ENCODE data around the gene GRWD1. TPM values are rescaled to one million over a fixed set of nuclear protein-coding genes. Genes with fewer than 3 reads are reported as not detected.
A peak's percentile ranks its signal among the peaks of the same experiment; 100 is the strongest.

GRWD1 gene
- total RNA-seq, 4 donors from 2014 or later: 15.1 to 33.1 (median 29.7) TPM

DNA sequence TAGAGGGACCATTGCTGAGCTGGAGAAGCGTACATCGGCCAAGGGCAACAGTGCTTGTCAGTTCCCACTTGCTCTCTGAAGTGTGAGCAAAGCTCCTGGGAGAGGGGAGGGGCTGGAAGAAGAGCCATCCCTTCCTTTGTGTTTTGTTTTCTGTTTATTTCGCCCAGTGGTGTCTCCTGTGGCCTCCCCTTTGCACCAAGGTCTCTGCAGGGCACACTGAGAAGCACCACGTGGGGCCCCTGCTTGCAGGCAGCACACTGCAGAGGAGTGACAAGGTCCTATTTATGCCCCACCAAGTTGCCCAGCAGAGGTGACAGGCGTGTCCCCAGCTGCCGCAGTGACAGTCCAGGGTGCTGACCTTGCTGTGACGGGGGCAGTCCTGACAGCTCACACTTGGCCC lies 28.4 kb upstream of the GRWD1 start:
- DNase-seq (ENCODE audit: low spot score in 2 of 2): no peak
- Histone ChIP-seq H3K27ac (no peak overlapping the region), H3K4me3 (no peak overlapping the region), H3K27me3 (peaks cover 0 to 46% of the 10 kb centered on the region in 2 donors), H3K36me3 (no peaks in the 10 kb centered on the region), H3K9me3 (no peaks in the 10 kb centered on the region), H3K4me1 (peaks cover 0 to 17% (median 2%) of the 10 kb centered on the region in 4 donors)
- no peak for TF ChIP-seq EP300 (IDR thresholded peaks at IDR 0.05)
- no peak for TF ChIP-seq POLR2A (IDR thresholded peaks at IDR 0.05)
- TF ChIP-seq, protein P1, sequence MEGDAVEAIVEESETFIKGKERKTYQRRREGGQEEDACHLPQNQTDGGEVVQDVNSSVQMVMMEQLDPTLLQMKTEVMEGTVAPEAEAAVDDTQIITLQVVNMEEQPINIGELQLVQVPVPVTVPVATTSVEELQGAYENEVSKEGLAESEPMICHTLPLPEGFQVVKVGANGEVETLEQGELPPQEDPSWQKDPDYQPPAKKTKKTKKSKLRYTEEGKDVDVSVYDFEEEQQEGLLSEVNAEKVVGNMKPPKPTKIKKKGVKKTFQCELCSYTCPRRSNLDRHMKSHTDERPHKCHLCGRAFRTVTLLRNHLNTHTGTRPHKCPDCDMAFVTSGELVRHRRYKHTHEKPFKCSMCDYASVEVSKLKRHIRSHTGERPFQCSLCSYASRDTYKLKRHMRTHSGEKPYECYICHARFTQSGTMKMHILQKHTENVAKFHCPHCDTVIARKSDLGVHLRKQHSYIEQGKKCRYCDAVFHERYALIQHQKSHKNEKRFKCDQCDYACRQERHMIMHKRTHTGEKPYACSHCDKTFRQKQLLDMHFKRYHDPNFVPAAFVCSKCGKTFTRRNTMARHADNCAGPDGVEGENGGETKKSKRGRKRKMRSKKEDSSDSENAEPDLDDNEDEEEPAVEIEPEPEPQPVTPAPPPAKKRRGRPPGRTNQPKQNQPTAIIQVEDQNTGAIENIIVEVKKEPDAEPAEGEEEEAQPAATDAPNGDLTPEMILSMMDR (IDR thresholded peaks at IDR 0.05): no peak
- WGBS, 2 donors: 64 to 68% methylated on average over 7 of the region's 7 CpGs

DNA sequence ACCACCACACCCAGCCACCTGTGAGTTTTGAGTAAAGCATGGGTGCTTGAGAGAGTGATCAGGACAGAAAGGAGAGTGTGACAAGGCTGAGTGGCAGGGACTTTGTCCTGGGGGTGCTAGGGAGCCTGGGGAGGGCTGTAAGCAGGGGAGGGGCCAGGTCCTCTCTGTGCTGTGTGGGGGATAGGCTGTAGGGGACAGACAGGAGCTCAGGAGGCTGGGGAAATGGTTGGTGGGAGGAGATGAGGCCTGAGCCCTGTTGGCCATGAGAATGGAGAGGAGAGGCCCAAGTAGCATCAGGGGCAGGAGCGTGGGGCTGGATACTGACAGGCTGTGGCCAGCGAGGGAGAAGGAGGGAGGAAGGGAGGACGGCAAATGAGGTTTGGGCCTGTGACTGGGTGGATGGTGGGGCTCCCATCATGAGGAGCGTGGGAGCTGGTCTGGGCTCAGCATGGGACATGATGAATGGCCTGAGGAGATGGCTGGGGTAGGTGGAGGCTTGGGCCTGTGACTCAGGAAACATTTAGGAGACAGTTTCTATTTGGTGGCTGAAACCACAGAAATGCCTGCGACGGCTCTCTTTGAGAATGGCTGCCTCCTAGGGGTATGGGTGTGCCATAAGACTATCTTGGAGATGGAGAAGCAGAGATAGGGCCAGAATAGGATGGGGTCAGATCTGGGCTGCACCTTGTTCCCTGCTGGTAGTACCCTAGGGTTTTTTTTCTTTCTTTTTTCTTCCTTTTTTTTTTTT lies 27.3 kb upstream of the GRWD1 start:
- H3K9me3 ChIP-seq: no peaks in the 10 kb centered on the region
- H3K4me1 ChIP-seq: peaks cover 0 to 17% (median 2%) of the 10 kb centered on the region in 4 donors
- no peak overlapping the region for H3K4me3 ChIP-seq
- no peaks in the 10 kb centered on the region for H3K36me3 ChIP-seq
- no peak for DNase-seq (ENCODE audit: low spot score in 2 of 2)
- TF ChIP-seq, protein P1 (IDR thresholded peaks at IDR 0.05): no peak
- no peak for TF ChIP-seq EP300 (IDR thresholded peaks at IDR 0.05)
- TF ChIP-seq POLR2A (IDR thresholded peaks at IDR 0.05): no peak
- H3K27me3 ChIP-seq: peaks cover 0 to 42% of the 10 kb centered on the region in 2 donors
- H3K27ac ChIP-seq: no peak overlapping the region
- WGBS, 2 donors: 71 to 78% methylated on average over 6 of the region's 6 CpGs

DNA sequence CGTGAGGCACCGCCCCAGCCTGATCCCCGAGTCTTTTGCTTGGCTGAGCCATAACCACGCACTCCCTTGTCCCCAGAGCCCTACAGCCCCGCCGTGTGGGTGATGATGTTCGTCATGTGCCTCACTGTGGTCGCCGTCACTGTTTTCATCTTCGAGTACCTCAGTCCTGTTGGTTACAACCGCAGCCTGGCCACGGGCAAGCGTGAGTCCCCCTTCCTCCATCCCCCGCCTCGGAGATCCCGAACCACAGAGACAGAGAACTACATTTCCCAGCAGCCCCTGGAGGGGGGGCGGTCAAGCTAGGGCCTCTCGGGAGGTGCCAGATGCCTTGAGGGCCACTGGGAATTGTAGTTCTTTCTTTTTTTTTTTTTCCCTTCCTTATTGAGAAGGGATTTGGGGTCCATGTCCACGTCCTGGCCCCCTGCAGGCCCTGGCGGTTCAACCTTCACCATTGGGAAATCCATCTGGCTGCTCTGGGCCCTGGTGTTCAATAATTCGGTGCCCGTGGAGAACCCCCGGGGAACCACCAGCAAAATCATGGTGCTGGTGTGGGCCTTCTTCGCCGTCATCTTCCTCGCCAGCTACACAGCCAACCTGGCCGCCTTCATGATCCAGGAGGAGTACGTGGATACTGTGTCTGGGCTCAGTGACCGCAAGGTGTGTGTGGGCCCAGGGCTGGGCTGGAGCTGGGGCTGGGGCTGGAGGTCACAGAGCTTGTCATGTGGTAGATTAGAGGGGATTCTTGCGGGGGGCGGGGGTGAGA lies 26.4 kb upstream of the GRWD1 start:
- DNase-seq (ENCODE audit: low spot score in 2 of 2): no peak
- Histone ChIP-seq H3K4me3 (no peak overlapping the region), H3K9me3 (no peaks in the 10 kb centered on the region), H3K4me1 (peaks cover 0 to 13% (median 2%) of the 10 kb centered on the region in 4 donors), H3K27ac (no peak overlapping the region), H3K27me3 (peaks cover 0 to 34% of the 10 kb centered on the region in 2 donors), H3K36me3 (no peaks in the 10 kb centered on the region)
- WGBS, 2 donors: 63% methylated on average over 31 of the region's 31 CpGs
- TF ChIP-seq EP300 (IDR thresholded peaks at IDR 0.05): no peak
- TF ChIP-seq, protein P1 (IDR thresholded peaks at IDR 0.05): no peak
- no peak for TF ChIP-seq POLR2A (IDR thresholded peaks at IDR 0.05)

DNA sequence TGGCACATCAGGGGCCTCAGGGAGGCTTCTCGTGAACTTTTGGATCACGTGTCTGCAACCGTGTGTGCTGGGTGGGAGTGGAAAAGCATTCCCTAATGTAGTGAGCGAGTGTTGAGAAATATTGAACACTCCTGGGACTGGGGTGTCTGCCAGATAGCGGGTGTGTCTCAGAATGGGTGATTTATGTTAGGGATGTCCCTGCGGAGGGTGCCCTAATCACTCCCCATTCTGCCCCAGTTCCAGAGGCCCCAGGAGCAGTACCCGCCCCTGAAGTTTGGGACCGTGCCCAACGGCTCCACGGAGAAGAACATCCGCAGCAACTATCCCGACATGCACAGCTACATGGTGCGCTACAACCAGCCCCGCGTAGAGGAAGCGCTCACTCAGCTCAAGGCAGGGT lies 24.2 kb upstream of the GRWD1 start:
- no peaks in the 10 kb centered on the region for H3K9me3 ChIP-seq
- DNase-seq (ENCODE audit: low spot score in 2 of 2): peak in 1 of 2 donors; percentile 27
- no peaks in the 10 kb centered on the region for H3K36me3 ChIP-seq
- no peak overlapping the region for H3K4me3 ChIP-seq
- H3K27me3 ChIP-seq: peaks cover 0 to 12% of the 10 kb centered on the region in 2 donors
- TF ChIP-seq, protein P1 (IDR thresholded peaks at IDR 0.05): no peak
- TF ChIP-seq EP300 (IDR thresholded peaks at IDR 0.05): no peak
- TF ChIP-seq POLR2A (IDR thresholded peaks at IDR 0.05): no peak
- H3K4me1 ChIP-seq: peaks cover 0 to 8% (median 0%) of the 10 kb centered on the region in 4 donors
- H3K27ac ChIP-seq: no peak overlapping the region
- WGBS, 2 donors: 69 to 74% methylated on average over 13 to 16 of the region's 16 CpGs
